GM18508 (cell line): Measurements from ENCODE around the gene COASY.
A peak's percentile ranks its signal among the peaks of the same experiment; 100 is the strongest.

Source experiments
- ATAC-seq: cut with Tn5 transposase; IDR thresholded peaks from one replicate; pipeline ENCODE4 v1.9.1; 2021; ENCODE audit warnings: moderate number of reproducible peaks; ENCODE audit not compliant: insufficient read depth, unreplicated experiment

COASY gene

GRCh38 chr17:42568341-42569111, 6.6 kb downstream of the COASY start:
- ATAC-seq = no peak

GRCh38 chr17:42571435-42572225, 9.7 kb downstream of the COASY start:
- no peak for ATAC-seq

- no peak for ATAC-seq
Observed at GRCh38 chr17:42573095-42573494, 11.1 kb downstream of the COASY start.

GRCh38 chr17:42574463-42574862, 12.5 kb downstream of the COASY start:
- ATAC-seq = no peak

GRCh38 chr17:42577140-42577531, 15.2 kb downstream of the COASY start:
- no peak for ATAC-seq

- ATAC-seq = peak; percentile 39
Observed at GRCh38 chr17:42577532-42578281, 15.8 kb downstream of the COASY start, which contains the start of gene PSMC3IP. Gene PSMC3IP (minus strand): TSS chr17:42577729. CDS start chr17:42577686, 43 bp downstream.

GRCh38 chr17:42578282-42578869, 16.4 kb downstream of the COASY start:
- no peak for ATAC-seq

GRCh38 chr17:42579794-42580551, 18.0 kb downstream of the COASY start:
- no peak for ATAC-seq

GRCh38 chr17:42581744-42582270, 19.9 kb downstream of the COASY start:
- no peak for ATAC-seq

GRCh38 chr17:42584880-42585279, 22.9 kb downstream of the COASY start:
- ATAC-seq = no peak

GRCh38 chr17:42585353-42585752, 23.4 kb downstream of the COASY start:
- ATAC-seq = no peak

GRCh38 chr17:42586514-42587230, 24.7 kb downstream of the COASY start:
- no peak for ATAC-seq

GRCh38 chr17:42590886-42591285, 28.9 kb downstream of the COASY start:
- no peak for ATAC-seq

GRCh38 chr17:42591411-42591810, 29.5 kb downstream of the COASY start:
- ATAC-seq = no peak

- ATAC-seq = no peak
Observed at GRCh38 chr17:42596386-42596785, 34.4 kb downstream of the COASY start.

GRCh38 chr17:42598905-42599304, 37.0 kb downstream of the COASY start:
- ATAC-seq = no peak

- ATAC-seq = no peak
Observed at GRCh38 chr17:42603318-42603717, 41.4 kb downstream of the COASY start.

- no peak for ATAC-seq
Observed at GRCh38 chr17:42607769-42608168, 45.8 kb downstream of the COASY start.
